ENCODE measurements around the gene PHF21A.

PHF21A gene

DNA sequence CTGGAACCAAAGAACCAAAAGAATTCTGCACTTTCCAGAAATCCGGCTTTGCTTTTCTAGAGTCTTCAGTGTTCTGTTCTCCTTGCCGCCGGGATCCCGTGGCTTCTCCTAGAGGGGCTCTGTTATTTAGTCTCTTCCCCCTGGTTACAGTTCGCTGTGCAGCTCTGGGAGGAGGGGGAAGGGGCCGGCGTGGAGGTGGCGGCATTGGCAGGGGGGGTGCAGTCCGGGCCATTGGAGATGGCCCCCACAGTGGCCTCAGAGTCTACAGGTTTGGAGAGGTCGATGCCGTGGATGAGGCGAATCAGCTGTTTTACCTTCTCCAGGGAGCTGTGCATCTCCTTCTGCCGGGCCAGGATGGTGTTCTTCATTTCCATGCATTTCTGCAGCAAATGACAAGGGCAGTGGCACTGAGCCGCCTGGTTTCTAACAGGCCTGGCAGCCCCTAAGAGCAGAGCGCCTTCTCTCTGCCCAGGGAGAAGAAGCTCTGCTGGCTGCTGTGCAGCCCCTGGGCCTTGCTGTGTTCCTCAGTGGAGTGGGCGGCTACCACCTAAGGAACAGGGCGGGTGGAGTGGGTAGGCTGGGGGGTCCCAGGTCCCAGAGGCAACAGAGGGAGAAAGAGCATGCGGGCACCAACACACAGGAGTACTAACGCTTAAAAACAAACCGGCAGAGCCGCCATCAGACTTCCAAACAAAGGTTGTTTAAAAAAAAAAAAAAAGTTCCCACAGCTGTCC is 187.2 kb downstream of the PHF21A start:
- Histone ChIP-seq H4K20me1 (ENCODE audit: insufficient read depth, low read length) (no peaks in the 10 kb centered on the region), H3K27ac (ENCODE audit: low read depth, low read length, poor library complexity, severe bottlenecking) (peak overlapping the region; percentile 86), H3F3A (ENCODE audit: insufficient read depth, low read length) (no peaks in the 10 kb centered on the region)

DNA sequence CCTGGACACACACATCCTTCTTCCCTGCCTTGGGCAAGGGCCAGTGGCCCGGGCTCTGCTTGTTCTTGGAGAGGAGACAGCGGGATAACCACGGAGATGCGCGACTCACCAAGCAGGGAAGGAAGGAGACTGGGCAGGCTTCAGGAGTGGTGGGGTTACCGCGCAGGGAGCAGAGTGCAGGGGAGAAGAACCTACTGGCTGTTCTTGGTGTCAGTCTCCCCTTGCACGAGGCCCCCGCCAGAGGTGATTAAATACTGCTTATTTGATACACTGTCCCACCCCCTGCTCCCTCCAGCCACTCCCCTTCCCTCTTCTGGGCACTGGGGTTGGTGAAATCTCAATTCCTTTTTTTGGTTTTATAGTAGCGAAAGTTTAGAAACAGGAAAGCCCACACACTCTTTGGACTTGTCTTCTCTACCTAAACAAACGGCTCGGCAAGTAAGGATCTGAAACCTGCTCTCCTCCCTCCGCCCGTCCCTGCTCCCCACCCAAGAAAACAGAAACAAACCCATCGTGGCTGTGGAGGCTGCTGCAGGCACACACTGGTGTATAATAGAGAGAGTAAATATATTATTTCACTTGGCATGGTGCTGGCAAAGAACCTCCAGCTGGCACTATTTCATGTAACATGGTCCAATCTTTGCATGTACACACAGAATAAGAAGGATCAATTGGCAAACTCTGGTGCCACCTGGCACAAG is 188.0 kb downstream of the PHF21A start:
- H3K4me3 ChIP-seq (ENCODE audit: low read depth, low read length, poor library complexity, severe bottlenecking), result peak overlapping the region; percentile 51
- no peaks in the 10 kb centered on the region for H3K9me3 ChIP-seq (ENCODE audit: low read length)
- TF ChIP-seq, protein P1, sequence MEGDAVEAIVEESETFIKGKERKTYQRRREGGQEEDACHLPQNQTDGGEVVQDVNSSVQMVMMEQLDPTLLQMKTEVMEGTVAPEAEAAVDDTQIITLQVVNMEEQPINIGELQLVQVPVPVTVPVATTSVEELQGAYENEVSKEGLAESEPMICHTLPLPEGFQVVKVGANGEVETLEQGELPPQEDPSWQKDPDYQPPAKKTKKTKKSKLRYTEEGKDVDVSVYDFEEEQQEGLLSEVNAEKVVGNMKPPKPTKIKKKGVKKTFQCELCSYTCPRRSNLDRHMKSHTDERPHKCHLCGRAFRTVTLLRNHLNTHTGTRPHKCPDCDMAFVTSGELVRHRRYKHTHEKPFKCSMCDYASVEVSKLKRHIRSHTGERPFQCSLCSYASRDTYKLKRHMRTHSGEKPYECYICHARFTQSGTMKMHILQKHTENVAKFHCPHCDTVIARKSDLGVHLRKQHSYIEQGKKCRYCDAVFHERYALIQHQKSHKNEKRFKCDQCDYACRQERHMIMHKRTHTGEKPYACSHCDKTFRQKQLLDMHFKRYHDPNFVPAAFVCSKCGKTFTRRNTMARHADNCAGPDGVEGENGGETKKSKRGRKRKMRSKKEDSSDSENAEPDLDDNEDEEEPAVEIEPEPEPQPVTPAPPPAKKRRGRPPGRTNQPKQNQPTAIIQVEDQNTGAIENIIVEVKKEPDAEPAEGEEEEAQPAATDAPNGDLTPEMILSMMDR (IDR thresholded peaks at IDR 0.05; ENCODE audit: low read length), result no peak
- TF ChIP-seq EZH2 (IDR thresholded peaks at IDR 0.05; ENCODE audit: borderline replicate concordance, low read length), result no peak
- no peaks in the 10 kb centered on the region for H3K79me2 ChIP-seq (ENCODE audit: insufficient read depth, low read length)
- no peaks in the 10 kb centered on the region for H3K27me3 ChIP-seq (ENCODE audit: insufficient read depth, low read length)
- peak overlapping the region; percentile 86 for H3K27ac ChIP-seq (ENCODE audit: low read depth, low read length, poor library complexity, severe bottlenecking)
- H3K36me3 ChIP-seq (ENCODE audit: insufficient read depth, low read length), result peaks cover 38% of the 10 kb centered on the region
- no peaks in the 10 kb centered on the region for H3K9me2 ChIP-seq (ENCODE audit: low read depth, low read length)
- H3K4me2 ChIP-seq (ENCODE audit: low read length), result peak overlapping the region; percentile 69
- no peaks in the 10 kb centered on the region for H3F3A ChIP-seq (ENCODE audit: insufficient read depth, low read length)
- H3K9ac ChIP-seq (ENCODE audit: low read length), result peak overlapping the region; percentile 41; the same call in 1 of the 2 replicates
- H4K20me1 ChIP-seq (ENCODE audit: insufficient read depth, low read length), result no peaks in the 10 kb centered on the region
- no peak overlapping the region for H2AFZ ChIP-seq (ENCODE audit: low read length)
- peaks cover 62% of the 10 kb centered on the region for H3K4me1 ChIP-seq (ENCODE audit: insufficient read depth, low read length, severe bottlenecking)

More for the DNA sequence above, 187.2 kb downstream of the PHF21A start:
- H3K27me3 ChIP-seq (ENCODE audit: insufficient read depth, low read length), result no peaks in the 10 kb centered on the region
- no peaks in the 10 kb centered on the region for H3K9me2 ChIP-seq (ENCODE audit: low read depth, low read length)
- no peaks in the 10 kb centered on the region for H3K79me2 ChIP-seq (ENCODE audit: insufficient read depth, low read length)
- peaks cover 38% of the 10 kb centered on the region for H3K36me3 ChIP-seq (ENCODE audit: insufficient read depth, low read length)
- peaks cover 69% of the 10 kb centered on the region for H3K4me1 ChIP-seq (ENCODE audit: insufficient read depth, low read length, severe bottlenecking)
- H2AFZ ChIP-seq (ENCODE audit: low read length), result no peak overlapping the region
- no peaks in the 10 kb centered on the region for H3K9me3 ChIP-seq (ENCODE audit: low read length)
- H3K4me3 ChIP-seq (ENCODE audit: low read depth, low read length, poor library complexity, severe bottlenecking), result peak overlapping the region; percentile 51
- peak overlapping the region; percentile 23; the same call in 1 of the 2 replicates for H3K9ac ChIP-seq (ENCODE audit: low read length)
- no peak for TF ChIP-seq EZH2 (IDR thresholded peaks at IDR 0.05; ENCODE audit: borderline replicate concordance, low read length)
- TF ChIP-seq, protein P1 (IDR thresholded peaks at IDR 0.05; ENCODE audit: low read length), result no peak
- peak overlapping the region; percentile 69 for H3K4me2 ChIP-seq (ENCODE audit: low read length)

DNA sequence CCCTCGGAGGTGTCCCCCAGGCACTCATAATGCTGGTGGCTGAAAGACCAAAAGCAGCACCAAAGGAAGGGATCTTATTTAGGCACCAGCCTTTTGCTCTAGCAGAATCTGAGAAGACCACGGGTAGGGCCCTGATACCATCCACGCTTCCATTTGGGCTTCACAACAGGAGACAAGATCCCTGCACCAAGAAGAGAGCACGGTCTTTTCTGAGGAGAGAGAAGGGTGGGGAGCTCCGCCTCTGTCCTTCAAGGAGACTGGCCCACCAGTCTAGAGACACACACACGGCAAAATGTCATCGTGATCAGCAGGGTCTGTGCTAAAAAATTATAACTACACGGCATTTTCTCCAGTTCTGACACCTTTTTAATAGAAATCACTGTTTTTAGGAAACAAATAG is 189.0 kb downstream of the PHF21A start:
- Histone ChIP-seq H3K9me2 (ENCODE audit: low read depth, low read length) (no peaks in the 10 kb centered on the region), H2AFZ (ENCODE audit: low read length) (no peak overlapping the region), H3F3A (ENCODE audit: insufficient read depth, low read length) (no peaks in the 10 kb centered on the region), H3K4me3 (ENCODE audit: low read depth, low read length, poor library complexity, severe bottlenecking) (peak overlapping the region; percentile 51), H3K9ac (ENCODE audit: low read length) (peak overlapping the region; percentile 46; the same call in 1 of the 2 replicates), H3K79me2 (ENCODE audit: insufficient read depth, low read length) (no peaks in the 10 kb centered on the region), H3K27ac (ENCODE audit: low read depth, low read length, poor library complexity, severe bottlenecking) (peak overlapping the region; percentile 86), H3K36me3 (ENCODE audit: insufficient read depth, low read length) (peaks cover 32% of the 10 kb centered on the region), H3K4me1 (ENCODE audit: insufficient read depth, low read length, severe bottlenecking) (peaks cover 61% of the 10 kb centered on the region), H3K9me3 (ENCODE audit: low read length) (no peaks in the 10 kb centered on the region), H3K27me3 (ENCODE audit: insufficient read depth, low read length) (no peaks in the 10 kb centered on the region), H3K4me2 (ENCODE audit: low read length) (peak overlapping the region; percentile 69), H4K20me1 (ENCODE audit: insufficient read depth, low read length) (no peaks in the 10 kb centered on the region)
- TF ChIP-seq, protein P1 (IDR thresholded peaks at IDR 0.05; ENCODE audit: low read length), result no peak
- no peak for TF ChIP-seq EZH2 (IDR thresholded peaks at IDR 0.05; ENCODE audit: borderline replicate concordance, low read length)

Measured in OCI-LY1 (cell line).